Ishikawa (cell line): ENCODE measurements around the gene TIMM23.

ENCODE experiments used
- CEBPB ChIP-seq: IDR thresholded peaks from 2 replicates; pipeline ENCODE4 v1.6.1; 2012
- EGR1 ChIP-seq: IDR thresholded peaks from 2 replicates; pipeline ENCODE4 v1.6.1; 2012
- EP300 ChIP-seq: IDR thresholded peaks from 2 replicates; pipeline ENCODE4 v1.6.1; 2012; ENCODE audit warnings: borderline replicate concordance
- NFIC ChIP-seq: IDR thresholded peaks from 2 replicates; pipeline ENCODE4 v1.6.1; 2012
- RAD21 ChIP-seq: IDR thresholded peaks from 2 replicates; pipeline ENCODE4 v1.6.1; 2012; ENCODE audit warnings: low read depth
- TAF1 ChIP-seq: IDR thresholded peaks from 2 replicates; pipeline ENCODE4 v1.6.1; 2012; ENCODE audit warnings: low read depth, mild to moderate bottlenecking
- TCF12 ChIP-seq: IDR thresholded peaks from 2 replicates; pipeline ENCODE4 v1.6.1; 2012; ENCODE audit warnings: low read depth
- TEAD4 ChIP-seq: IDR thresholded peaks from 2 replicates; pipeline ENCODE4 v1.6.1; 2012
- YY1 ChIP-seq: IDR thresholded peaks from 2 replicates; pipeline ENCODE4 v1.6.1; 2012; ENCODE audit warnings: low read depth
- TF ChIP-seq, protein P1 (sequence below): IDR thresholded peaks from 2 replicates; pipeline ENCODE4 v1.6.1; 2012
- TF ChIP-seq, protein P2 (sequence below): IDR thresholded peaks from 2 replicates; pipeline ENCODE4 v1.6.1; 2012; ENCODE audit warnings: low read depth, mild to moderate bottlenecking

DNA sequence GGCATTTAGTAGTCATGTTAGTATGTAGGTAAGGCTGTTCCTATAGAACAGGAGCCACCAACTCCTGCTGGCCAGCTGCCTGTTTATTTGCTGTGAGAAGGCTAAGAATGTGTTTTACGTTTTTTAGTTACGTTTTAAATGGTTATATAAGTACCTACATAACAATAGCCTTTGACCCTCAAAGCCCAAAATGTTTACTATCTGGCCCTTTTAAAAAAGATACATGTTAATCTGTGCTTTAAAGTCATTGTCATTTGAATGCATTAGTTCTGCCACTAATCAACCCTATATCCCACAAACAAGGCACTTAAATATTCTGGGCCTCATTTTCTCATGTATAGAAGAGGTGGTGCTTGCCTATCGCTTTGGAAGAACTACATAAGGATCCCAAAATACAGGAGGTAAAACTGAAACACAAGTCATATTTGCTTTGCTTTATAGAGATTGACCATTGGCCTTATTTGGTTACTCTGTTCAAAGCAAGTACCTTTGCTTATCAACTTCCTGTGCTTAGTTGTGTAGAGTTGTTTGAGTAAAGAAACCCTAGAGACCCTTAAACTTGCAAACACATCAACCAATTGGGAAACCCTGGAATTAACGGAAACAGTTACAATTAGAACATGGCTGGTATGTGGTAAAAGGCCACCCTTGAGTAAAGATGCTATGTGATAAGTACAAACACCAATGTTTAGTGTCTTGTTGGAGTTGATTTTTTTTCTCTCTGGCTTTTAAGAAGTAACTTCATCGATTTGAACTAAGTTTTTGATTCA lies 25.9 kb downstream of the TIMM23 start:
- TF ChIP-seq YY1 (no peak), EP300 (no peak), TAF1 (no peak), EGR1 (no peak), CEBPB (no peak), NFIC (no peak), RAD21 (no peak), TEAD4 (no peak), TCF12 (no peak)
- TF ChIP-seq, protein P1, sequence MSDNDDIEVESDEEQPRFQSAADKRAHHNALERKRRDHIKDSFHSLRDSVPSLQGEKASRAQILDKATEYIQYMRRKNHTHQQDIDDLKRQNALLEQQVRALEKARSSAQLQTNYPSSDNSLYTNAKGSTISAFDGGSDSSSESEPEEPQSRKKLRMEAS = no peak
- TF ChIP-seq, protein P2, sequence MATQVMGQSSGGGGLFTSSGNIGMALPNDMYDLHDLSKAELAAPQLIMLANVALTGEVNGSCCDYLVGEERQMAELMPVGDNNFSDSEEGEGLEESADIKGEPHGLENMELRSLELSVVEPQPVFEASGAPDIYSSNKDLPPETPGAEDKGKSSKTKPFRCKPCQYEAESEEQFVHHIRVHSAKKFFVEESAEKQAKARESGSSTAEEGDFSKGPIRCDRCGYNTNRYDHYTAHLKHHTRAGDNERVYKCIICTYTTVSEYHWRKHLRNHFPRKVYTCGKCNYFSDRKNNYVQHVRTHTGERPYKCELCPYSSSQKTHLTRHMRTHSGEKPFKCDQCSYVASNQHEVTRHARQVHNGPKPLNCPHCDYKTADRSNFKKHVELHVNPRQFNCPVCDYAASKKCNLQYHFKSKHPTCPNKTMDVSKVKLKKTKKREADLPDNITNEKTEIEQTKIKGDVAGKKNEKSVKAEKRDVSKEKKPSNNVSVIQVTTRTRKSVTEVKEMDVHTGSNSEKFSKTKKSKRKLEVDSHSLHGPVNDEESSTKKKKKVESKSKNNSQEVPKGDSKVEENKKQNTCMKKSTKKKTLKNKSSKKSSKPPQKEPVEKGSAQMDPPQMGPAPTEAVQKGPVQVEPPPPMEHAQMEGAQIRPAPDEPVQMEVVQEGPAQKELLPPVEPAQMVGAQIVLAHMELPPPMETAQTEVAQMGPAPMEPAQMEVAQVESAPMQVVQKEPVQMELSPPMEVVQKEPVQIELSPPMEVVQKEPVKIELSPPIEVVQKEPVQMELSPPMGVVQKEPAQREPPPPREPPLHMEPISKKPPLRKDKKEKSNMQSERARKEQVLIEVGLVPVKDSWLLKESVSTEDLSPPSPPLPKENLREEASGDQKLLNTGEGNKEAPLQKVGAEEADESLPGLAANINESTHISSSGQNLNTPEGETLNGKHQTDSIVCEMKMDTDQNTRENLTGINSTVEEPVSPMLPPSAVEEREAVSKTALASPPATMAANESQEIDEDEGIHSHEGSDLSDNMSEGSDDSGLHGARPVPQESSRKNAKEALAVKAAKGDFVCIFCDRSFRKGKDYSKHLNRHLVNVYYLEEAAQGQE = no peak
